Measurements from ENCODE around the gene ELMO1. TPM values are rescaled to one million over a fixed set of nuclear protein-coding genes. Genes with fewer than 3 reads are reported as not detected.

Gene ELMO1
- total and polyA plus RNA-seq, 2 experiments from 2014 or later: 19.7 to 28.7 TPM

GRCh38 chr7:37267251-37267650 lies 181.4 kb downstream of the ELMO1 start:
- WGBS (ENCODE audit: low lambda C conversion rate, missing lambda C conversion rate): 98% methylated on average over 8 of the region's 8 CpGs
- no peak overlapping the region for H3K27ac ChIP-seq
- no peaks in the 10 kb centered on the region for H3K9me3 ChIP-seq (ENCODE audit: low read depth)
- no peaks in the 10 kb centered on the region for H3K4me1 ChIP-seq (ENCODE audit: insufficient read depth)
- no peak overlapping the region for H3K4me3 ChIP-seq
- DNase-seq (ENCODE audit: low spot score): no peak
- no peaks in the 10 kb centered on the region for H3K79me2 ChIP-seq
- no peak overlapping the region for H3K4me2 ChIP-seq
- H3K36me3 ChIP-seq (replicated peaks; ENCODE audit: insufficient read depth, low read depth): no peaks in the 10 kb centered on the region
- H2AFZ ChIP-seq: no peak overlapping the region
- no peak for TF ChIP-seq CTCF (IDR thresholded peaks at IDR 0.05; ENCODE audit: poor library complexity)
- TF ChIP-seq EZH2 (IDR thresholded peaks at IDR 0.05; ENCODE audit: borderline replicate concordance): no peak
- TF ChIP-seq EZH2phosphoT487 (IDR thresholded peaks at IDR 0.05; ENCODE audit: low read depth, severe bottlenecking, unreplicated experiment): no peak
- no peaks in the 10 kb centered on the region for H3K27me3 ChIP-seq
- H4K20me1 ChIP-seq (ENCODE audit: insufficient read depth, poor library complexity, severe bottlenecking): no peaks in the 10 kb centered on the region
- H3K9me2 ChIP-seq (replicated peaks; ENCODE audit: insufficient read depth): no peaks in the 10 kb centered on the region

GRCh38 chr7:37265876-37266275 lies 182.8 kb downstream of the ELMO1 start:
- Histone ChIP-seq H3K36me3 (replicated peaks; ENCODE audit: insufficient read depth, low read depth) (no peaks in the 10 kb centered on the region), H3K27me3 (no peaks in the 10 kb centered on the region), H2AFZ (no peak overlapping the region), H3K79me2 (no peaks in the 10 kb centered on the region), H3K9me3 (ENCODE audit: low read depth) (no peaks in the 10 kb centered on the region), H3K4me3 (no peak overlapping the region), H3K27ac (no peak overlapping the region), H3K9me2 (replicated peaks; ENCODE audit: insufficient read depth) (no peaks in the 10 kb centered on the region), H3K4me2 (no peak overlapping the region), H4K20me1 (ENCODE audit: insufficient read depth, poor library complexity, severe bottlenecking) (no peaks in the 10 kb centered on the region), H3K4me1 (ENCODE audit: insufficient read depth) (no peaks in the 10 kb centered on the region)
- WGBS (ENCODE audit: low lambda C conversion rate, missing lambda C conversion rate): 93% methylated on average over 7 of the region's 7 CpGs
- no peak for DNase-seq (ENCODE audit: low spot score)
- TF ChIP-seq EZH2phosphoT487 (IDR thresholded peaks at IDR 0.05; ENCODE audit: low read depth, severe bottlenecking, unreplicated experiment) (no peak), EZH2 (IDR thresholded peaks at IDR 0.05; ENCODE audit: borderline replicate concordance) (no peak), CTCF (IDR thresholded peaks at IDR 0.05; ENCODE audit: poor library complexity) (no peak)

- no peaks in the 10 kb centered on the region for H3K9me2 ChIP-seq (replicated peaks; ENCODE audit: insufficient read depth)
- H3K9me3 ChIP-seq (ENCODE audit: low read depth): no peaks in the 10 kb centered on the region
- no peaks in the 10 kb centered on the region for H3K36me3 ChIP-seq (replicated peaks; ENCODE audit: insufficient read depth, low read depth)
- H3K79me2 ChIP-seq: no peaks in the 10 kb centered on the region
- WGBS (ENCODE audit: low lambda C conversion rate, missing lambda C conversion rate): 88% methylated on average over 1 of the region's 1 CpG
- no peak overlapping the region for H2AFZ ChIP-seq
- H3K27me3 ChIP-seq: no peaks in the 10 kb centered on the region
- no peaks in the 10 kb centered on the region for H4K20me1 ChIP-seq (ENCODE audit: insufficient read depth, poor library complexity, severe bottlenecking)
- DNase-seq (ENCODE audit: low spot score): no peak
- no peak overlapping the region for H3K4me3 ChIP-seq
- no peak overlapping the region for H3K27ac ChIP-seq
- no peaks in the 10 kb centered on the region for H3K4me1 ChIP-seq (ENCODE audit: insufficient read depth)
- no peak overlapping the region for H3K4me2 ChIP-seq
- TF ChIP-seq EZH2phosphoT487 (IDR thresholded peaks at IDR 0.05; ENCODE audit: low read depth, severe bottlenecking, unreplicated experiment) (no peak), EZH2 (IDR thresholded peaks at IDR 0.05; ENCODE audit: borderline replicate concordance) (no peak)
Observed at GRCh38 chr7:37265006-37265405, 183.7 kb downstream of the ELMO1 start.

GRCh38 chr7:37262181-37262580 lies 186.5 kb downstream of the ELMO1 start:
- Histone ChIP-seq H3K79me2 (no peaks in the 10 kb centered on the region), H3K4me1 (ENCODE audit: insufficient read depth) (no peaks in the 10 kb centered on the region), H3K4me2 (no peak overlapping the region), H3K27ac (no peak overlapping the region), H3K36me3 (replicated peaks; ENCODE audit: insufficient read depth, low read depth) (no peaks in the 10 kb centered on the region), H3K9me3 (ENCODE audit: low read depth) (no peaks in the 10 kb centered on the region), H4K20me1 (ENCODE audit: insufficient read depth, poor library complexity, severe bottlenecking) (no peaks in the 10 kb centered on the region), H2AFZ (no peak overlapping the region), H3K9me2 (replicated peaks; ENCODE audit: insufficient read depth) (no peaks in the 10 kb centered on the region), H3K27me3 (no peaks in the 10 kb centered on the region), H3K4me3 (no peak overlapping the region)
- 83% methylated on average over 1 of the region's 1 CpG for WGBS (ENCODE audit: low lambda C conversion rate, missing lambda C conversion rate)
- DNase-seq (ENCODE audit: low spot score): no peak
- TF ChIP-seq EZH2phosphoT487 (IDR thresholded peaks at IDR 0.05; ENCODE audit: low read depth, severe bottlenecking, unreplicated experiment): no peak
- TF ChIP-seq EZH2 (IDR thresholded peaks at IDR 0.05; ENCODE audit: borderline replicate concordance): no peak
- no peak for TF ChIP-seq CTCF (IDR thresholded peaks at IDR 0.05; ENCODE audit: poor library complexity)

All from hepatocyte (in vitro differentiated cells).